Measurements from ENCODE around the gene ISOC1. TPM values are rescaled to one million over a fixed set of nuclear protein-coding genes. Genes with fewer than 3 reads are reported as not detected.

The ISOC1 gene
- total and polyA plus RNA-seq, 10 of the 15 experiments (the other 5 are each of a cell fraction or from before 2014, with no cell fraction given): 12.6 to 61.8 (median 29.9) TPM

GRCh38 chr5:129074903-129075302, 19.6 kb upstream of the ISOC1 start:
- Histone ChIP-seq H3K27me3 (replicated peaks in 1 of 2; ENCODE audit: control insufficient read depth in 2 of 2, insufficient read depth in 2 of 2, low read length in 1 of 2) (no peaks in the 10 kb centered on the region), H3K4me3 (no peak overlapping the region), H3K36me3 (ENCODE audit: control insufficient read depth in 2 of 2, insufficient read depth in 2 of 2, low read length in 1 of 2) (no peaks in the 10 kb centered on the region), H3K4me1 (ENCODE audit: control insufficient read depth, insufficient read depth, low read length) (no peaks in the 10 kb centered on the region), H3K9ac (ENCODE audit: control insufficient read depth, insufficient read depth, low read length) (no peak overlapping the region), H3K27ac (ENCODE audit: control insufficient read depth, insufficient read depth) (no peak overlapping the region), H2AFZ (ENCODE audit: control insufficient read depth, low read depth, low read length) (no peak overlapping the region), H4K20me1 (ENCODE audit: control insufficient read depth, insufficient read depth) (no peaks in the 10 kb centered on the region), H3K79me2 (ENCODE audit: control insufficient read depth, insufficient read depth, low read length) (no peaks in the 10 kb centered on the region), H3K4me2 (ENCODE audit: control insufficient read depth, insufficient read depth) (no peak overlapping the region), H3K9me3 (replicated peaks; ENCODE audit: control insufficient read depth, insufficient read depth, low read length) (no peaks in the 10 kb centered on the region)
- ChIA-PET RAD21 (ENCODE audit: unreplicated experiment) (no interaction called here), SMC1A (ENCODE audit: uncharacterized antibody, unreplicated experiment) (no interaction called here), CTCF (no interaction called here), POLR2A (no interaction called here)
- 6% methylated on average over 4 of the region's 4 CpGs for WGBS (ENCODE audit: insufficient coverage, insufficient replicate concordance, low lambda C conversion rate, missing lambda C conversion rate)
- no TSS peak for BruUV-seq (replicated peaks)
- no peak for DNase-seq (ENCODE audit: low read depth, low spot score)
- intact Hi-C loops (cut with micrococcal nuclease; ENCODE audit: unreplicated experiment): no loop called here
- FAIRE-seq: no peak
- in situ Hi-C loops (cut with MboI): no loop called here
- ATAC-seq: peak; percentile 23; the same call in 2 of the 3 replicates
- no peak for TF ChIP-seq TCF7 (IDR thresholded peaks at IDR 0.05; ENCODE audit: borderline replicate concordance)
- TF ChIP-seq, protein P1, sequence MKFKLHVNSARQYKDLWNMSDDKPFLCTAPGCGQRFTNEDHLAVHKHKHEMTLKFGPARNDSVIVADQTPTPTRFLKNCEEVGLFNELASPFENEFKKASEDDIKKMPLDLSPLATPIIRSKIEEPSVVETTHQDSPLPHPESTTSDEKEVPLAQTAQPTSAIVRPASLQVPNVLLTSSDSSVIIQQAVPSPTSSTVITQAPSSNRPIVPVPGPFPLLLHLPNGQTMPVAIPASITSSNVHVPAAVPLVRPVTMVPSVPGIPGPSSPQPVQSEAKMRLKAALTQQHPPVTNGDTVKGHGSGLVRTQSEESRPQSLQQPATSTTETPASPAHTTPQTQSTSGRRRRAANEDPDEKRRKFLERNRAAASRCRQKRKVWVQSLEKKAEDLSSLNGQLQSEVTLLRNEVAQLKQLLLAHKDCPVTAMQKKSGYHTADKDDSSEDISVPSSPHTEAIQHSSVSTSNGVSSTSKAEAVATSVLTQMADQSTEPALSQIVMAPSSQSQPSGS (IDR thresholded peaks at IDR 0.05; ENCODE audit: low read length): no peak
- no peak for TF ChIP-seq ATF7 (IDR thresholded peaks at IDR 0.05; ENCODE audit: low read depth)
- TF ChIP-seq NRF1 (conservative IDR thresholded peaks at IDR 0.05; ENCODE audit: low read depth, low read length): no peak
- no peak for TF ChIP-seq BCL3 (IDR thresholded peaks at IDR 0.05; ENCODE audit: borderline replicate concordance, insufficient read depth, low read depth, low read length, poor library complexity, severe bottlenecking)
- TF ChIP-seq NR2F1 (conservative IDR thresholded peaks at IDR 0.05): no peak; the same call in 1 of the 2 replicates
- no peak for TF ChIP-seq SRF (IDR thresholded peaks at IDR 0.05; ENCODE audit: low read depth in 2 of 2, low read length in 2 of 2)
- TF ChIP-seq MEF2B (IDR thresholded peaks at IDR 0.05; ENCODE audit: partially characterized antibody, poor library complexity, severe bottlenecking): no peak
- TF ChIP-seq, protein P2, sequence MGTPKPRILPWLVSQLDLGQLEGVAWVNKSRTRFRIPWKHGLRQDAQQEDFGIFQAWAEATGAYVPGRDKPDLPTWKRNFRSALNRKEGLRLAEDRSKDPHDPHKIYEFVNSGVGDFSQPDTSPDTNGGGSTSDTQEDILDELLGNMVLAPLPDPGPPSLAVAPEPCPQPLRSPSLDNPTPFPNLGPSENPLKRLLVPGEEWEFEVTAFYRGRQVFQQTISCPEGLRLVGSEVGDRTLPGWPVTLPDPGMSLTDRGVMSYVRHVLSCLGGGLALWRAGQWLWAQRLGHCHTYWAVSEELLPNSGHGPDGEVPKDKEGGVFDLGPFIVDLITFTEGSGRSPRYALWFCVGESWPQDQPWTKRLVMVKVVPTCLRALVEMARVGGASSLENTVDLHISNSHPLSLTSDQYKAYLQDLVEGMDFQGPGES (IDR thresholded peaks at IDR 0.05): no peak
- TF ChIP-seq SMAD1 (IDR thresholded peaks at IDR 0.05; ENCODE audit: low read depth, partially characterized antibody): no peak
- TF ChIP-seq, protein P3, sequence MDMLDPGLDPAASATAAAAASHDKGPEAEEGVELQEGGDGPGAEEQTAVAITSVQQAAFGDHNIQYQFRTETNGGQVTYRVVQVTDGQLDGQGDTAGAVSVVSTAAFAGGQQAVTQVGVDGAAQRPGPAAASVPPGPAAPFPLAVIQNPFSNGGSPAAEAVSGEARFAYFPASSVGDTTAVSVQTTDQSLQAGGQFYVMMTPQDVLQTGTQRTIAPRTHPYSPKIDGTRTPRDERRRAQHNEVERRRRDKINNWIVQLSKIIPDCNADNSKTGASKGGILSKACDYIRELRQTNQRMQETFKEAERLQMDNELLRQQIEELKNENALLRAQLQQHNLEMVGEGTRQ (IDR thresholded peaks at IDR 0.05; ENCODE audit: borderline replicate concordance, low read depth, low read length): no peak
- no peak for TF ChIP-seq GABPA (IDR thresholded peaks at IDR 0.05; ENCODE audit: low read depth)
- TF ChIP-seq EGR1 (IDR thresholded peaks at IDR 0.05; ENCODE audit: borderline replicate concordance in 1 of 2, low read depth in 2 of 2, low read length in 2 of 2): no peak
- TF ChIP-seq IRF4 (IDR thresholded peaks at IDR 0.05; ENCODE audit: low read depth, low read length): no peak
- no peak for TF ChIP-seq MYC (IDR thresholded peaks at IDR 0.05; ENCODE audit: insufficient read depth, insufficient read length, insufficient replicate concordance, low read length, severe bottlenecking)
- TF ChIP-seq RAD21 (IDR thresholded peaks at IDR 0.05; ENCODE audit: insufficient read depth, low read depth, low read length): no peak
- no peak for TF ChIP-seq MXI1 (IDR thresholded peaks at IDR 0.05; ENCODE audit: low read depth, low read length)
- TF ChIP-seq YBX1 (IDR thresholded peaks at IDR 0.05): no peak
